Lower lobe of right lung (tissue), 2 donors: ENCODE data around the gene HTD2. TPM values are rescaled to one million over a fixed set of nuclear protein-coding genes. Genes with fewer than 3 reads are reported as not detected.

ENCODE experiments used
- ATAC-seq, 2 donors: fragments of 200-7000 bp; cut with Tn5 transposase; one replicate each; pipeline ENCODE4 v1.9.1; 2020 to 2022; ENCODE audit warnings: mild to moderate bottlenecking in 2 of 2, moderate library complexity in 2 of 2
- DNase-seq: peaks from one replicate; pipeline ENCODE4 v3.0.0-alpha.2; 2020
- H3K27ac ChIP-seq: fragments of 200-600 bp; one replicate; pipeline ENCODE4 v1.8.0; 2022
- H3K27me3 ChIP-seq: fragments of 200-600 bp; one replicate; pipeline ENCODE4 v1.8.0; 2022; ENCODE audit warnings: low read depth
- H3K36me3 ChIP-seq: fragments of 200-600 bp; one replicate; pipeline ENCODE4 v1.8.0; 2022; ENCODE audit warnings: mild to moderate bottlenecking
- H3K4me1 ChIP-seq: fragments of 200-600 bp; one replicate; pipeline ENCODE4 v1.8.0; 2022
- H3K4me3 ChIP-seq: fragments of 200-600 bp; one replicate; pipeline ENCODE4 v1.8.0; 2022; ENCODE audit warnings: mild to moderate bottlenecking
- H3K9me3 ChIP-seq: fragments of 200-600 bp; one replicate; pipeline ENCODE4 v1.8.0; 2022
- CTCF ChIP-seq: fragments of 200-600 bp; IDR thresholded peaks from one replicate; pipeline ENCODE4 v1.8.0; 2022; ENCODE audit warnings: antibody characterized with exemption, mild to moderate bottlenecking
- intact Hi-C: fragments of 100-400 bp; cut with DNase I; formaldehyde crosslinking; loops from one replicate; pipeline ENCODE4 v1.11.0; 2022
- total RNA-seq: library from RNA; stranded (reverse); fragmentation: NEBNext Ultra II Directional; extraction: Animal tissue kit (Norgen Biotek cat#: 25700); gene quantifications from one replicate; pipeline ENCODE4 v1.2.1, GENCODE V29; 2021
- donor health status: DM: no; HTN: yes; CAD: no; lungs with severe emphysema.

HTD2 gene
- total RNA-seq, 1 donor from 2014 or later = 8.7 TPM

- TF ChIP-seq CTCF = no peak
- Histone ChIP-seq H3K27ac (no peak overlapping the region), H3K27me3 (peaks cover 4% of the 10 kb centered on the region), H3K9me3 (no peaks in the 10 kb centered on the region), H3K36me3 (peaks cover 6% of the 10 kb centered on the region), H3K4me1 (no peaks in the 10 kb centered on the region), H3K4me3 (no peak overlapping the region)
- ATAC-seq (no peak), DNase-seq (no peak)
- intact Hi-C loops = no loop called here
Measured at GRCh38 chr3:58298190-58298589, 8.1 kb upstream of the HTD2 start.

GRCh38 chr3:58299075-58299474, 7.2 kb upstream of the HTD2 start:
- H3K27ac ChIP-seq = no peak overlapping the region
- no peak for DNase-seq
- no peak overlapping the region for H3K4me3 ChIP-seq
- H3K9me3 ChIP-seq = no peaks in the 10 kb centered on the region
- intact Hi-C loops = no loop called here
- H3K36me3 ChIP-seq = peaks cover under 1% of the 10 kb centered on the region
- H3K4me1 ChIP-seq = no peaks in the 10 kb centered on the region
- peaks cover 4% of the 10 kb centered on the region for H3K27me3 ChIP-seq
- no peak for TF ChIP-seq CTCF
- ATAC-seq = no peak

- no peaks in the 10 kb centered on the region for H3K36me3 ChIP-seq
- H3K27me3 ChIP-seq = peaks cover 4% of the 10 kb centered on the region
- H3K9me3 ChIP-seq = no peaks in the 10 kb centered on the region
- peak; percentile 51 for TF ChIP-seq CTCF
- H3K4me1 ChIP-seq = no peaks in the 10 kb centered on the region
- DNase-seq (no peak), ATAC-seq (no peak)
- no peak overlapping the region for H3K27ac ChIP-seq
- no peak overlapping the region for H3K4me3 ChIP-seq
- intact Hi-C loops = no loop called here
Measured at GRCh38 chr3:58299839-58300516, 6.3 kb upstream of the HTD2 start.

GRCh38 chr3:58307639-58308215, 1.4 kb downstream of the HTD2 start:
- H3K4me1 ChIP-seq = peaks cover 29% of the 10 kb centered on the region
- ATAC-seq = no peak
- intact Hi-C loops = no loop called here

GRCh38 chr3:58308728-58309127, 2.4 kb downstream of the HTD2 start:
- no peak for TF ChIP-seq CTCF
- intact Hi-C loops = no loop called here
- no peak for ATAC-seq
- H3K27me3 ChIP-seq = no peaks in the 10 kb centered on the region
- H3K4me1 ChIP-seq = peaks cover 29% of the 10 kb centered on the region
- no peak for DNase-seq
- H3K4me3 ChIP-seq = no peak overlapping the region
- H3K36me3 ChIP-seq = peaks cover 43% of the 10 kb centered on the region
- peak overlapping the region; percentile 16 for H3K27ac ChIP-seq
- H3K9me3 ChIP-seq = no peaks in the 10 kb centered on the region

More at GRCh38 chr3:58307639-58308215, 1.4 kb downstream of the HTD2 start:
- no peaks in the 10 kb centered on the region for H3K9me3 ChIP-seq
- H3K27me3 ChIP-seq = no peaks in the 10 kb centered on the region
- peak overlapping the region; percentile 99 for H3K27ac ChIP-seq
- H3K4me3 ChIP-seq = peak overlapping the region; percentile 94
- peak; percentile 42 for TF ChIP-seq CTCF
- DNase-seq = no peak
- H3K36me3 ChIP-seq = peaks cover 33% of the 10 kb centered on the region
